ENCODE results near the gene IFNA10. TPM values are rescaled to one million over a fixed set of nuclear protein-coding genes. Genes with fewer than 3 reads are reported as not detected.

The IFNA10 gene
- total RNA-seq, 1 experiment from 2014 or later = not detected

GRCh38 chr9:21174671-21175070 lies 32.3 kb downstream of the IFNA10 start:
- H4K91ac ChIP-seq (ENCODE audit: insufficient read length, low read depth, low read length) = no peak overlapping the region
- H3K9me3 ChIP-seq (ENCODE audit: control insufficient read depth, low read depth, low read length) = no peaks in the 10 kb centered on the region
- no peak overlapping the region for H3K9ac ChIP-seq (ENCODE audit: extremely low read depth, insufficient read length, low read length)
- no peak overlapping the region for H3K4me2 ChIP-seq (ENCODE audit: insufficient read depth, insufficient read length, low read length)
- H3T11ph ChIP-seq (ENCODE audit: low read length) = no peak overlapping the region
- H2BK5ac ChIP-seq (ENCODE audit: insufficient read length, low read length) = no peak overlapping the region
- H3K79me2 ChIP-seq (ENCODE audit: insufficient read depth, low read length) = no peaks in the 10 kb centered on the region
- H2BK120ac ChIP-seq (ENCODE audit: low read depth, low read length, poor library complexity, severe bottlenecking) = no peak overlapping the region
- no peaks in the 10 kb centered on the region for H3K79me1 ChIP-seq (ENCODE audit: insufficient read depth, low read depth, low read length, poor library complexity, severe bottlenecking)
- no peak overlapping the region for H3K14ac ChIP-seq (ENCODE audit: insufficient read depth, low read length)
- H3K23ac ChIP-seq (ENCODE audit: insufficient read length, low read depth, low read length) = no peak overlapping the region
- no peak overlapping the region for H4K5ac ChIP-seq (ENCODE audit: insufficient read length, low read depth, low read length)
- H3K18ac ChIP-seq (ENCODE audit: insufficient read length, low read depth, low read length) = no peak overlapping the region
- H3K27ac ChIP-seq (ENCODE audit: insufficient read length, low read depth, low read length) = no peak overlapping the region
- H3K9me3 Mint-ChIP-seq = no peaks in the 10 kb centered on the region
- WGBS (ENCODE audit: extremely low coverage, insufficient read length, low lambda C conversion rate) = no CpG with 5 or more reads among the region's 2 CpGs
- no peaks in the 10 kb centered on the region for H4K20me1 ChIP-seq (ENCODE audit: control insufficient read depth, insufficient read depth, insufficient read length)
- H3K4me1 ChIP-seq (ENCODE audit: insufficient read depth, low read length) = no peaks in the 10 kb centered on the region
- H2AK5ac ChIP-seq (ENCODE audit: insufficient read length, low read length) = no peak overlapping the region
- H3K36me3 Mint-ChIP-seq (ENCODE audit: insufficient read depth in 1 of 3, low read depth in 3 of 3) = no peaks in the 10 kb centered on the region
- no peak overlapping the region for H2AFZ ChIP-seq (ENCODE audit: low read length)
- no peak overlapping the region for H3K4me3 Mint-ChIP-seq
- peaks cover 4% of the 10 kb centered on the region for H3K27me3 Mint-ChIP-seq (ENCODE audit: low read depth)
- no peak overlapping the region for H4K8ac ChIP-seq (replicated peaks; ENCODE audit: insufficient read length, low read depth, low read length)
- H3K27me3 ChIP-seq (ENCODE audit: insufficient read depth, low read length) = no peaks in the 10 kb centered on the region
- H2BK20ac ChIP-seq (ENCODE audit: low read depth, low read length, poor library complexity, severe bottlenecking) = no peak overlapping the region
- no peaks in the 10 kb centered on the region for H3K4me1 Mint-ChIP-seq
- H2BK15ac ChIP-seq (ENCODE audit: low read depth, low read length) = no peak overlapping the region
- H3K56ac ChIP-seq (ENCODE audit: insufficient read length, low read depth, low read length) = no peak overlapping the region
- no peak overlapping the region for H3K4ac ChIP-seq (ENCODE audit: low read depth, low read length)
- no peak overlapping the region for H3K27ac Mint-ChIP-seq
- no peak for DNase-seq
- H2BK12ac ChIP-seq (ENCODE audit: insufficient read length, low read depth, low read length) = no peak overlapping the region
- TF ChIP-seq, protein P1, sequence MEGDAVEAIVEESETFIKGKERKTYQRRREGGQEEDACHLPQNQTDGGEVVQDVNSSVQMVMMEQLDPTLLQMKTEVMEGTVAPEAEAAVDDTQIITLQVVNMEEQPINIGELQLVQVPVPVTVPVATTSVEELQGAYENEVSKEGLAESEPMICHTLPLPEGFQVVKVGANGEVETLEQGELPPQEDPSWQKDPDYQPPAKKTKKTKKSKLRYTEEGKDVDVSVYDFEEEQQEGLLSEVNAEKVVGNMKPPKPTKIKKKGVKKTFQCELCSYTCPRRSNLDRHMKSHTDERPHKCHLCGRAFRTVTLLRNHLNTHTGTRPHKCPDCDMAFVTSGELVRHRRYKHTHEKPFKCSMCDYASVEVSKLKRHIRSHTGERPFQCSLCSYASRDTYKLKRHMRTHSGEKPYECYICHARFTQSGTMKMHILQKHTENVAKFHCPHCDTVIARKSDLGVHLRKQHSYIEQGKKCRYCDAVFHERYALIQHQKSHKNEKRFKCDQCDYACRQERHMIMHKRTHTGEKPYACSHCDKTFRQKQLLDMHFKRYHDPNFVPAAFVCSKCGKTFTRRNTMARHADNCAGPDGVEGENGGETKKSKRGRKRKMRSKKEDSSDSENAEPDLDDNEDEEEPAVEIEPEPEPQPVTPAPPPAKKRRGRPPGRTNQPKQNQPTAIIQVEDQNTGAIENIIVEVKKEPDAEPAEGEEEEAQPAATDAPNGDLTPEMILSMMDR (conservative IDR thresholded peaks at IDR 0.05) = no peak
- H3K23me2 ChIP-seq (ENCODE audit: insufficient read length, low read depth, low read length, poor library complexity, severe bottlenecking) = no peaks in the 10 kb centered on the region
